ENCODE results near the gene HCFC1.

HCFC1 gene

GRCh38 chrX:153974003-153974725 is 2.5 kb upstream of the HCFC1 start:
- DNase-seq (ENCODE audit: low read depth) = no peak

- no peak for DNase-seq (ENCODE audit: low read depth)
Measured at GRCh38 chrX:153973127-153974002, 1.7 kb upstream of the HCFC1 start.

GRCh38 chrX:153972368-153973126 is 929 bp upstream of the HCFC1 start, which contains the start of gene TMEM187:
TMEM187 (plus strand) TSS chrX:153972754; CDS start chrX:153982063, 9,309 bp downstream.
- peak; percentile 59 for DNase-seq (ENCODE audit: low read depth)

GRCh38 chrX:153971124-153971449 is 531 bp downstream of the HCFC1 start:
- peak; percentile 52 for DNase-seq (ENCODE audit: low read depth)

GRCh38 chrX:153970357-153971123 is 1.1 kb downstream of the HCFC1 start:
- no peak for DNase-seq (ENCODE audit: low read depth)

GRCh38 chrX:153969904-153970356 is 1.7 kb downstream of the HCFC1 start:
- DNase-seq (ENCODE audit: low read depth) = no peak

GRCh38 chrX:153969125-153969903 is 2.3 kb downstream of the HCFC1 start:
- DNase-seq (ENCODE audit: low read depth) = no peak

GRCh38 chrX:153968754-153969124 is 2.9 kb downstream of the HCFC1 start:
- DNase-seq (ENCODE audit: low read depth) = no peak

GRCh38 chrX:153968255-153968654 is 3.4 kb downstream of the HCFC1 start:
- no peak for DNase-seq (ENCODE audit: low read depth)

- DNase-seq (ENCODE audit: low read depth) = no peak
Measured at GRCh38 chrX:153967536-153968224, 3.9 kb downstream of the HCFC1 start.

- no peak for DNase-seq (ENCODE audit: low read depth)
Measured at GRCh38 chrX:153966841-153967535, 4.6 kb downstream of the HCFC1 start.

- DNase-seq (ENCODE audit: low read depth) = no peak
Measured at GRCh38 chrX:153966283-153966688, 5.3 kb downstream of the HCFC1 start.

GRCh38 chrX:153965406-153965805 is 6.2 kb downstream of the HCFC1 start:
- no peak for DNase-seq (ENCODE audit: low read depth)

GRCh38 chrX:153964105-153964504 is 7.5 kb downstream of the HCFC1 start:
- DNase-seq (ENCODE audit: low read depth) = no peak

GRCh38 chrX:153963546-153963945 is 8.1 kb downstream of the HCFC1 start:
- no peak for DNase-seq (ENCODE audit: low read depth)

- no peak for DNase-seq (ENCODE audit: low read depth)
Measured at GRCh38 chrX:153961292-153961691, 10.3 kb downstream of the HCFC1 start.

GRCh38 chrX:153960786-153961185 is 10.8 kb downstream of the HCFC1 start:
- no peak for DNase-seq (ENCODE audit: low read depth)

GRCh38 chrX:153960077-153960476 is 11.5 kb downstream of the HCFC1 start:
- no peak for DNase-seq (ENCODE audit: low read depth)

GRCh38 chrX:153959649-153960048 is 12.0 kb downstream of the HCFC1 start:
- no peak for DNase-seq (ENCODE audit: low read depth)

GRCh38 chrX:153958605-153959004 is 13.0 kb downstream of the HCFC1 start:
- DNase-seq (ENCODE audit: low read depth) = no peak
